ENCODE data around the gene NCAM1. TPM values are rescaled to one million over a fixed set of nuclear protein-coding genes. Genes with fewer than 3 reads are reported as not detected.

Gene NCAM1
- total RNA-seq, 1 experiment from 2014 or later, result 12.0 TPM

- Histone ChIP-seq H3K9me3 (ENCODE audit: low read depth, low read length, poor library complexity, severe bottlenecking) (no peaks in the 10 kb centered on the region), H3K27me3 (replicated peaks; ENCODE audit: insufficient read depth, low read depth, low read length, poor library complexity) (no peaks in the 10 kb centered on the region), H3K4me3 (ENCODE audit: low read depth, low read length, poor library complexity, severe bottlenecking) (no peak overlapping the region), H3K36me3 (ENCODE audit: insufficient read depth, low read length, poor library complexity, severe bottlenecking) (no peaks in the 10 kb centered on the region), H3K4me1 (ENCODE audit: insufficient read depth, low read length, poor library complexity, severe bottlenecking) (no peaks in the 10 kb centered on the region), H3K27ac (ENCODE audit: low read depth, low read length, poor library complexity, severe bottlenecking) (no peak overlapping the region)
- POLR2A ChIA-PET (ENCODE audit: low non-redundant PET), result no interaction called here
- BruUV-seq (replicated peaks), result no TSS peak
- DNase-seq (ENCODE audit: low spot score), result no peak
- TF ChIP-seq EZH2 (IDR thresholded peaks at IDR 0.05; ENCODE audit: borderline replicate concordance, low read depth, low read length, poor library complexity, severe bottlenecking), result no peak
- TF ChIP-seq CTCF (conservative IDR thresholded peaks at IDR 0.05; ENCODE audit: low read depth, low read length), result no peak
- CTCF ChIA-PET, result interaction anchor here (0.5 kb wide), 1 partner anchor 105 kb away, joined by 6 read pairs; no protein-coding TSS in a partner anchor
- intact Hi-C loops (cut with micrococcal nuclease; ENCODE audit: unreplicated experiment), result no loop called here
Measured at GRCh38 chr11:113273720-113274119, 312.5 kb downstream of the NCAM1 start.

- ChIA-PET CTCF (interaction anchor here (0.7 kb wide), 1 partner anchor 1762 kb away, joined by 4 read pairs; no protein-coding TSS in a partner anchor), POLR2A (ENCODE audit: low non-redundant PET) (no interaction called here)
- no TSS peak for BruUV-seq (replicated peaks)
- H3K4me3 ChIP-seq (ENCODE audit: low read depth, low read length, poor library complexity, severe bottlenecking), result no peak overlapping the region
- intact Hi-C loops (cut with micrococcal nuclease; ENCODE audit: unreplicated experiment), result no loop called here
- TF ChIP-seq EZH2 (IDR thresholded peaks at IDR 0.05; ENCODE audit: borderline replicate concordance, low read depth, low read length, poor library complexity, severe bottlenecking) (no peak), CTCF (conservative IDR thresholded peaks at IDR 0.05; ENCODE audit: low read depth, low read length) (peak; percentile 37; the same call in 1 of the 2 replicates)
- no peaks in the 10 kb centered on the region for H3K27me3 ChIP-seq (replicated peaks; ENCODE audit: insufficient read depth, low read depth, low read length, poor library complexity)
- H3K9me3 ChIP-seq (ENCODE audit: low read depth, low read length, poor library complexity, severe bottlenecking), result no peaks in the 10 kb centered on the region
- H3K36me3 ChIP-seq (ENCODE audit: insufficient read depth, low read length, poor library complexity, severe bottlenecking), result no peaks in the 10 kb centered on the region
- no peak overlapping the region for H3K27ac ChIP-seq (ENCODE audit: low read depth, low read length, poor library complexity, severe bottlenecking)
- DNase-seq (ENCODE audit: low spot score), result no peak
- no peaks in the 10 kb centered on the region for H3K4me1 ChIP-seq (ENCODE audit: insufficient read depth, low read length, poor library complexity, severe bottlenecking)
Measured at GRCh38 chr11:113274713-113275582, 313.7 kb downstream of the NCAM1 start.

GRCh38 chr11:113275602-113276001 lies 314.4 kb downstream of the NCAM1 start:
- Histone ChIP-seq H3K27me3 (replicated peaks; ENCODE audit: insufficient read depth, low read depth, low read length, poor library complexity) (no peaks in the 10 kb centered on the region), H3K27ac (ENCODE audit: low read depth, low read length, poor library complexity, severe bottlenecking) (no peak overlapping the region), H3K4me1 (ENCODE audit: insufficient read depth, low read length, poor library complexity, severe bottlenecking) (no peaks in the 10 kb centered on the region), H3K36me3 (ENCODE audit: insufficient read depth, low read length, poor library complexity, severe bottlenecking) (no peaks in the 10 kb centered on the region), H3K9me3 (ENCODE audit: low read depth, low read length, poor library complexity, severe bottlenecking) (no peaks in the 10 kb centered on the region), H3K4me3 (ENCODE audit: low read depth, low read length, poor library complexity, severe bottlenecking) (no peak overlapping the region)
- intact Hi-C loops (cut with micrococcal nuclease; ENCODE audit: unreplicated experiment), result no loop called here
- TSS peak; percentile 75 for BruUV-seq (replicated peaks)
- no peak for TF ChIP-seq CTCF (conservative IDR thresholded peaks at IDR 0.05; ENCODE audit: low read depth, low read length)
- no peak for TF ChIP-seq EZH2 (IDR thresholded peaks at IDR 0.05; ENCODE audit: borderline replicate concordance, low read depth, low read length, poor library complexity, severe bottlenecking)
- POLR2A ChIA-PET (ENCODE audit: low non-redundant PET), result no interaction called here
- CTCF ChIA-PET, result no interaction called here
- DNase-seq (ENCODE audit: low spot score), result no peak
